Activated CD8-positive, alpha-beta memory T cell treated with anti-CD3 and anti-CD28 coated beads, Interleukin-2, amount 50 U/mL, for 24 hours (primary cell): ENCODE data around the gene PHF2.
"Not testable (repeated sequence)": the region's sequence is repeated elsewhere in the genome, so short reads cannot be mapped to it uniquely, and the experiment has no call there.

Experiments used
- DNase-seq: peaks from one replicate; pipeline ENCODE4 v3.0.0-alpha.2; 2020; ENCODE audit errors: extremely low read depth

PHF2 gene

GRCh38 chr9:93665637-93666438, 89.5 kb downstream of the PHF2 start:
- DNase-seq: no peak

GRCh38 chr9:93666439-93666784, 90.0 kb downstream of the PHF2 start:
- not testable (repeated sequence) for DNase-seq

GRCh38 chr9:93667006-93667405, 90.6 kb downstream of the PHF2 start:
- no peak for DNase-seq

- DNase-seq: no peak
Observed at GRCh38 chr9:93667627-93668026, 91.2 kb downstream of the PHF2 start.

GRCh38 chr9:93668261-93668871, 92.0 kb downstream of the PHF2 start:
- DNase-seq: no peak

GRCh38 chr9:93669116-93669957, 93.0 kb downstream of the PHF2 start:
- DNase-seq: no peak

- DNase-seq: no peak
Observed at GRCh38 chr9:93669958-93670207, 93.5 kb downstream of the PHF2 start.

- no peak for DNase-seq
Observed at GRCh38 chr9:93670208-93671019, 94.0 kb downstream of the PHF2 start.

GRCh38 chr9:93671020-93671338, 94.6 kb downstream of the PHF2 start:
- DNase-seq: no peak

- not testable (repeated sequence) for DNase-seq
Observed at GRCh38 chr9:93672330-93673020, 96.1 kb downstream of the PHF2 start.

GRCh38 chr9:93673021-93673838, 96.8 kb downstream of the PHF2 start:
- DNase-seq: no peak

- DNase-seq: no peak
Observed at GRCh38 chr9:93673839-93674334, 97.5 kb downstream of the PHF2 start.

GRCh38 chr9:93674580-93675335, 98.4 kb downstream of the PHF2 start:
- no peak for DNase-seq

- no peak for DNase-seq
Observed at GRCh38 chr9:93675336-93676150, 99.2 kb downstream of the PHF2 start.

GRCh38 chr9:93676310-93677047, 100.1 kb downstream of the PHF2 start:
- no peak for DNase-seq

GRCh38 chr9:93677048-93677571, 100.7 kb downstream of the PHF2 start:
- no peak for DNase-seq

GRCh38 chr9:93677641-93678136, 101.3 kb downstream of the PHF2 start:
- DNase-seq: no peak
